Activated naive CD4-positive, alpha-beta T cell (primary cell): Measurements from ENCODE around the gene MFNG.
A peak's percentile ranks its signal among the peaks of the same experiment; 100 is the strongest.

Source experiments
- DNase-seq, 4 experiments: peaks; one replicate each; lab custom pipeline; 2025; lab: John Stamatoyannopoulos, UW

The MFNG gene

GRCh38 chr22:37425800-37426705 lies 60.1 kb downstream of the MFNG start:
- no peak for DNase-seq

- no peak for DNase-seq
Measured at GRCh38 chr22:37425369-37425768, 60.8 kb downstream of the MFNG start.

GRCh38 chr22:37423283-37423682 lies 62.9 kb downstream of the MFNG start:
- no peak for DNase-seq

- no peak for DNase-seq
Measured at GRCh38 chr22:37421468-37421877, 64.7 kb downstream of the MFNG start.

GRCh38 chr22:37420686-37421467 lies 65.3 kb downstream of the MFNG start:
- no peak for DNase-seq

- DNase-seq = peak in 1 of 4 experiments; percentile 25
Measured at GRCh38 chr22:37419969-37420685, 66.1 kb downstream of the MFNG start.

- DNase-seq = no peak
Measured at GRCh38 chr22:37419370-37419968, 66.7 kb downstream of the MFNG start.
